ENCODE measurements around the gene FOXI3. TPM values are rescaled to one million over a fixed set of nuclear protein-coding genes. Genes with fewer than 3 reads are reported as not detected.

FOXI3 gene
- total RNA-seq, result not detected
- total RNA-seq (2013), result not detected

GRCh38 chr2:88452565-88452905 lies at the start of gene FOXI3:
TSS of gene FOXI3 (minus strand) at chr2:88452693. CDS start at chr2:88452535, 158 bp downstream.
- Histone ChIP-seq H3K4me1 (ENCODE audit: control insufficient read depth, insufficient read depth, low read length) (peaks cover 9% of the 10 kb centered on the region), H3K36me3 (ENCODE audit: control insufficient read depth, insufficient read depth, low read length) (no peaks in the 10 kb centered on the region), H3K4me3 (ENCODE audit: low read length) (no peak within 1 kb of the TSS), H3K27ac (ENCODE audit: low read length) (no peak within 1 kb of the TSS), H3K9me3 (ENCODE audit: control insufficient read depth, insufficient read depth, low read length) (no peaks in the 10 kb centered on the region), H3K27me3 (ENCODE audit: control insufficient read depth, insufficient read depth, low read length) (peaks cover 22% of the 10 kb centered on the region)
- Mint-ChIP-seq H3K4me3 (peak within 1 kb of the TSS; percentile 74), H3K9me3 (no peaks in the 10 kb centered on the region), H3K36me3 (no peaks in the 10 kb centered on the region), H3K4me1 (peaks cover 5 to 10% of the 10 kb centered on the region in 2 donors), H3K27me3 (ENCODE audit: low read depth in 2 of 2) (peaks cover 37 to 43% of the 10 kb centered on the region in 2 donors), H3K27ac (no peak within 1 kb of the TSS)
- peak in 1 of 2 donors; percentile 7 for DNase-seq
- under 1% methylated on average over 46 of the region's 48 CpGs for WGBS (ENCODE audit: insufficient coverage)
- peak in 1 of 3 donors; percentile 49 for ATAC-seq
- intact Hi-C loops (cut with micrococcal nuclease), result no loop called here
- no peak for TF ChIP-seq CTCF (IDR thresholded peaks at IDR 0.05)

- Mint-ChIP-seq H3K4me3 (no peak overlapping the region), H3K27ac (no peak overlapping the region), H3K27me3 (ENCODE audit: low read depth in 2 of 2) (peaks cover 8 to 19% of the 10 kb centered on the region in 2 donors), H3K36me3 (no peaks in the 10 kb centered on the region), H3K4me1 (no peaks in the 10 kb centered on the region), H3K9me3 (no peaks in the 10 kb centered on the region)
- Histone ChIP-seq H3K36me3 (ENCODE audit: control insufficient read depth, insufficient read depth, low read length) (no peaks in the 10 kb centered on the region), H3K4me3 (ENCODE audit: low read length) (no peak overlapping the region), H3K4me1 (ENCODE audit: control insufficient read depth, insufficient read depth, low read length) (no peaks in the 10 kb centered on the region), H3K27ac (ENCODE audit: low read length) (no peak overlapping the region), H3K27me3 (ENCODE audit: control insufficient read depth, insufficient read depth, low read length) (no peaks in the 10 kb centered on the region), H3K9me3 (ENCODE audit: control insufficient read depth, insufficient read depth, low read length) (no peaks in the 10 kb centered on the region)
- ATAC-seq (no peak), DNase-seq (no peak)
- TF ChIP-seq CTCF (IDR thresholded peaks at IDR 0.05), result no peak
- intact Hi-C loops (cut with micrococcal nuclease), result no loop called here
- 88% methylated on average over 2 of the region's 2 CpGs for WGBS (ENCODE audit: insufficient coverage)
Measured at GRCh38 chr2:88500691-88501090, 48.2 kb upstream of the FOXI3 start.

- Mint-ChIP-seq H3K4me1 (no peaks in the 10 kb centered on the region), H3K27ac (no peak overlapping the region), H3K9me3 (no peaks in the 10 kb centered on the region), H3K36me3 (no peaks in the 10 kb centered on the region), H3K4me3 (no peak overlapping the region), H3K27me3 (ENCODE audit: low read depth in 2 of 2) (peaks cover 8 to 19% of the 10 kb centered on the region in 2 donors)
- Histone ChIP-seq H3K4me3 (ENCODE audit: low read length) (no peak overlapping the region), H3K36me3 (ENCODE audit: control insufficient read depth, insufficient read depth, low read length) (no peaks in the 10 kb centered on the region), H3K27ac (ENCODE audit: low read length) (no peak overlapping the region), H3K9me3 (ENCODE audit: control insufficient read depth, insufficient read depth, low read length) (no peaks in the 10 kb centered on the region), H3K4me1 (ENCODE audit: control insufficient read depth, insufficient read depth, low read length) (no peaks in the 10 kb centered on the region), H3K27me3 (ENCODE audit: control insufficient read depth, insufficient read depth, low read length) (no peaks in the 10 kb centered on the region)
- intact Hi-C loops (cut with micrococcal nuclease), result no loop called here
- DNase-seq, result no peak
- TF ChIP-seq CTCF (IDR thresholded peaks at IDR 0.05), result no peak
- no peak for ATAC-seq
- no CpG with 5 or more reads among the region's 1 CpG for WGBS (ENCODE audit: insufficient coverage)
Measured at GRCh38 chr2:88499204-88499603, 46.7 kb upstream of the FOXI3 start.

GRCh38 chr2:88493481-88493880 lies 41.0 kb upstream of the FOXI3 start:
- Histone ChIP-seq H3K36me3 (ENCODE audit: control insufficient read depth, insufficient read depth, low read length) (no peaks in the 10 kb centered on the region), H3K27ac (ENCODE audit: low read length) (no peak overlapping the region), H3K4me3 (ENCODE audit: low read length) (no peak overlapping the region), H3K27me3 (ENCODE audit: control insufficient read depth, insufficient read depth, low read length) (no peaks in the 10 kb centered on the region), H3K9me3 (ENCODE audit: control insufficient read depth, insufficient read depth, low read length) (no peaks in the 10 kb centered on the region), H3K4me1 (ENCODE audit: control insufficient read depth, insufficient read depth, low read length) (no peaks in the 10 kb centered on the region)
- DNase-seq (no peak), ATAC-seq (no peak)
- H3K27ac Mint-ChIP-seq, result no peak overlapping the region
- no peaks in the 10 kb centered on the region for H3K9me3 Mint-ChIP-seq
- WGBS (ENCODE audit: insufficient coverage), result 83% methylated on average over 3 of the region's 4 CpGs
- peaks cover 3 to 23% of the 10 kb centered on the region in 2 donors for H3K27me3 Mint-ChIP-seq (ENCODE audit: low read depth in 2 of 2)
- no peaks in the 10 kb centered on the region for H3K36me3 Mint-ChIP-seq
- H3K4me1 Mint-ChIP-seq, result no peaks in the 10 kb centered on the region
- intact Hi-C loops (cut with micrococcal nuclease), result no loop called here
- no peak overlapping the region for H3K4me3 Mint-ChIP-seq
- TF ChIP-seq CTCF (IDR thresholded peaks at IDR 0.05), result no peak
